HG02763 (cell line): Measurements from ENCODE around the gene ARSB.
"Not testable (repeated sequence)": the region's sequence is repeated elsewhere in the genome, so short reads cannot be mapped to it uniquely, and the experiment has no call there.

Experiments used
- ATAC-seq: cut with Tn5 transposase; IDR thresholded peaks from one replicate; pipeline ENCODE4 v1.9.1; 2021; ENCODE audit warnings: mild to moderate bottlenecking, moderate library complexity; ENCODE audit not compliant: unreplicated experiment

Gene ARSB

DNA sequence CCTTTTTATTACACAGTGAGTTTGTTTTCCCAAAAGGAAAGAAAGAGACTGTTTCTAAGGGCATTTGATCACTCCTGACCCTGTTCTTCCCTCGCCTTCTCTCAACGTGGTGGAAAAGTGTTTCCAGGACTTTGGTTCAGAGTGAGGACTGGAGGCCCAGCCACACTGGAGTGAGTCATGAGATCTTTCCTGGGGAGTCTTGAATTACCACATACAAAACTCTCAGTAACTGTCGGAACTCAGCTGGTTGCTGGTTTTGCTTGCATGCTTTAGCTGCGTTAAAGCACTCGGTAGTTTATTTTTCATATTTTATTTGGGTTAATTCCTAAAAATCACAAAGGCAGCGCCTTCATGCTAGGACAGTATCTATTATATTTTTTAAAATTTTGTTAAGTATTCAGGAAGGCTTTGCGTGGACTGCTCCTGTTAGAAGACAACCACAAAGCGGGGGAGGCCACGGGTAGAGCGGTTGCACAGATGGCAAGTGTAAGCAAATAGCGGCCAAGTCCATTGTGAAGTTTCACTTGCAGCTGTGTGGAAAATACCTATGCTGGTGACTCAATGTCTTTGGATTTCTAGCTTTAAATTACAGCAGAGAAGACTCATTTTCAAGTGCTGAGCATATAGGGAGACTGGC lies 77.7 kb downstream of the ARSB start:
- no peak for ATAC-seq

DNA sequence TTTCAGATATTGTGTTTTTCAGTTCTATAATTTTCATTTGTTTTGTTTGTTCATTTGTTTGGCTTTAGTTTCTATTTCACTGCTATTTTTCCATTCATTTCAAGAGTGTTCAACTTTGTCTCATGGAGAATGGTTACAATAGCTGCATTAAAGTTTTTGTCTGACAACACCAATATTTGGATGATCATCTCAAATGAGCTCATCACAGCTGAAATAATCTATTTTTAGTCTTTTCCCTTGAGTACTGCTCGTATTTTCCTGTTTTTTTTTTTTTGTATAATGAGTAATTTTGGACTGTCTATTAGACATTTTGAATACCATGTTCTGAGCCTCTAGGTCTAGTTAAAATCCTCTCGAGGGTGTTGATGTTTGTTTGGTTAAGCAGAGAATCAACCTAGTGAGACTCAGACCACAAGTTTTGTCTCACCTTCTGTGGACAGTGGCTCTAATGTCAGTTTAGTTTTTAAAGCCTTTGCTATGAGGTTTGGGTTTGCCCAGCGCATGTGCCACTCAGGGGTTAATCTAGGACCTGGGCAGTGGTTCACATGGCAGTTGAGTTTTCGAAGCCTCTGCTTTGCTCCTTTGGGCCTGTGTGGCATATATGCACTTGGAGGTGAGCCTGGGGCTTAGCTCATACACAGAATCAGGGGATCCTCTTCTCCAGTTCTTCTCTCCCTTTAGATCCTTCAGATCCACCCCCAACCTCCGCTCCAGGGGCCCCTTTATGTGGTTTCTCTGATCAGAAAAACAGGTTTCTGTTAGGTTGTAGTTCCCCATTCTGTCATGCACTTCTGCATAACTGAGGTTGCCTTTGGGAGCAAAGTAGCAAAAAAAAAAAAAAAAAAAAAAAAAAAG lies 79.8 kb downstream of the ARSB start:
- ATAC-seq: peak; percentile 49

- ATAC-seq: no peak
These were observed 81.2 kb downstream of the ARSB start for GRCh38 chr5:78903861-78904260.

- ATAC-seq: no peak
These were observed 81.8 kb downstream of the ARSB start for GRCh38 chr5:78903353-78903752.

- no peak for ATAC-seq
These were observed 85.2 kb downstream of the ARSB start for GRCh38 chr5:78899922-78900362.

GRCh38 chr5:78896132-78896531 lies 89.0 kb downstream of the ARSB start:
- no peak for ATAC-seq

DNA sequence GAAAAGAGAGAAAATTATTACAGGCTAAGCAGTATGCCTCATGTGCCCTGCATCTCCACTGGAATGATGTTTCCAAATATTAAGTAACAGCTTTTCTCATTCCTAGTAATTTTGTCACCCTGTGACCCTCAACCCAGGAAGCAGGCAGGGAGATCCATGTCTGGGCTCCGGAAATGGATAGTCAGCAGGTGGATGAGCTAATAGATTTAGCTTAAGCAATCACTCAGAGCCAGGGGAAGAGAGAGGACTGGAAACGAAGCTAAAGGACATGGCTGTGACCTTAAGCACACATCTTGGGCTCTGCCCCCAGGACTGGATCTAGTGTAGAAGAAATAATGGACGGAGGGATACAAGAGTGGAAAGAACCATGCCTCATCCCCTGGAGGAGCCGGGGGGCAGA lies 89.5 kb downstream of the ARSB start:
- ATAC-seq: no peak

- ATAC-seq: peak; percentile 56
These were observed 91.0 kb downstream of the ARSB start for GRCh38 chr5:78893940-78894677.

GRCh38 chr5:78890667-78891379 lies 94.3 kb downstream of the ARSB start:
- ATAC-seq: no peak

DNA sequence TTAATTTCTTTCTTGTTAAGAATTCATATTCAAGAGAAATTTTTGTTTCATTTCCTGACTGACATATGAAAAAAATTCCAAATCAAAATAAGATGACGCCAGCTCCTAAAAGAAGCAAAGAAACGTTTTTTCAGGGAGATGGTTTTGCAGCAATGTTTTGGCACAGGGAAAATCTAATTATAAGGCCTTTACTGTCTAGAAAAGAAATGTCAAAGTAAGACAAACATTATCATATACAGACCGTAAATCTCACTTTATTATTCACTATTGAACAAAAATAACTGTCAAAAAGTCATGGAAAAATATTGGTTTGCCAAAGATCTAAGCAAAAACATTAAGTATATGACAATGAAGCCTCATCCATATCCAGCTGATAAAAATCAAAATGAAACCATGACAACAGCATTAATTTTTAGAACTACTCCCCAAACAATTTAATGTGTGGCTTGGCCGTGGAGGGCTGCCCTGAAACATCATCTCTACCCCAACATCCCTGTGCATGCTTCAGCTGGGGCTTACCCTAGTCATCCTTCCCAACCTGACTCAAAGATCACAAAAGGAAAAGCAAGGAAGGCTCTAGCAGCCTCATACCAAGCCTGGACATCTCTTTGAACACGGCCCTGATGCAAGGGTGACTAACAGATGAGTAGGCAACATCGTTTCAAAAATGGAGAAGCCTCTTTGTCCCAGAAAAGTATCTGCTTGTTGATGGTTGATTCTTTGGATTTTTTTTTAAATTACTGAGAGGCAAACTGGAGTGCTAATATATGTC lies 95.6 kb downstream of the ARSB start:
- ATAC-seq: no peak

- no peak for ATAC-seq
These were observed 96.3 kb downstream of the ARSB start for GRCh38 chr5:78888580-78889368.

DNA sequence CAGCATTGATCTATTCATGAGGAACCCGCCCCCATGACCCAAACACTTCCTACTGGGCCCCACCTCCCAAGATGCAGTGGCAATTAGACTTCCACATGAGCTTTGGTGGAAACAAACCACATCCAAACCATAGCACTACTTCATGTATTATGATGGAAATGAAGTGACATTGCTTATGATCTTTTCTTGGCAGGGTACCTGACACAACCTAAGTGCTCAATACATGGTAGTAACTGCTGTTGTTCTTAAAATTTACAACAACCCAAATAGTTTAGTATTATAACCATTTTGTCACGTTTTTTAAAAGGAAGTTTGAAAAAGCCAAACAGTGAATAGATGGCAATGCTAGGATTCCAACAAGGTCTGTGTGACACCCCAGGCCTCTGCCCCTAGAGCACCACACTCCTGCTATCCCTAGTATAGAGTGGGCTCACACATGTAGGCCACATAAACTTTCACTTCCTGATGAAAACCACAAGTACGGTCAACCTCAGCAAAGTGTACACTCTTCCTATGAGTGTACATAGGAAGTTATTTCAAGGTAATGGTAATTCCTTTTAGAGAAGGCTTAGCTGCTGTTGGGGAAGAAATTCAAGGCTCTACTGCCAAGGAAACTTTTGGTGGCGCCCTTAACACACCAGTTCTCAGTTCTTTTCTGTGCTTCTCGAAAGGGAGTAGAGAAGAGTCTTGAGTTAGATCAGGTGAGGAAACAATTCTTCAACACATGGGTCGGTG lies 97.6 kb downstream of the ARSB start:
- peak; percentile 98 for ATAC-seq

DNA sequence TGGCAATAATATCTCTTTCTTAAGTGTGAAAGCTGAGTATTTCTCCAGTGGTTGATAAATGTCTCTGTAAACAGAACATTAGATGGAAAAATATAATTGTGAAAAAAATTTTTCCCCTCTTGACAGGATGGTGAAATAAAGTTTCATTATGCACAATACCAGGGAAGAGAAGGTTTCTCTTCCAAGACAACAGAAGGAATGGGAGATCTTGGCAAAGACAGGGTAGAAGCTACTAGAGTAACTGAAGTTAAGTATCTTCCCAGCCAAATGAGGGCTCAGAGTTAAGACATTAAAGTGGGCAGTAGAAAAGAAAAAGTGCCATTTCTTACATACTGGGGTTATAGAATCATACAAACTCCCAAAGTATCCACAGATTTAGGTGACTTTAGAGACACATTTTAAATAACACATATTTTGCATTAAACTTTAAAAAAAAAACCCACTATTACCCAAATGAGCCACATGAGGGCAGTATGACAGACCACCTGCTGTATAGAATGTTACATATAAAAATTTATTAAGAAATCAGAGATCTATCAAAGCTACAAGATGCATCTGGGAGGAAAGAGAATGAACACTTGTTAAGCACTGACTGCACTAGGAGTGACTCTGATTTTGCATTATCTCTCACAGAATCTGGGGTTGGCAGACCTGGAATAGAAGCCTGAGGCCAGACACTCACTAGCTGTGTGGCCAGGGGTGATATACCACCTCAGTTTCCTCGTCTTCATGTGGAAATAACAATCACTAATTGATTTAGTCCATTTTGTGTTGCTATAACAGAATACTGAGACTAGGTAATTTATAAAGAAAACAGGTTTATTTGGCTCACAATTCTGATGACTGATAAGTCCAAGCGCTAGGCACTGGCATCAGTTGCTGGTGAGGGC lies 98.5 kb downstream of the ARSB start:
- ATAC-seq: no peak

- no peak for ATAC-seq
These were observed 103.2 kb downstream of the ARSB start for GRCh38 chr5:78881884-78882283.

GRCh38 chr5:78879516-78879915 lies 105.6 kb downstream of the ARSB start:
- ATAC-seq: no peak

DNA sequence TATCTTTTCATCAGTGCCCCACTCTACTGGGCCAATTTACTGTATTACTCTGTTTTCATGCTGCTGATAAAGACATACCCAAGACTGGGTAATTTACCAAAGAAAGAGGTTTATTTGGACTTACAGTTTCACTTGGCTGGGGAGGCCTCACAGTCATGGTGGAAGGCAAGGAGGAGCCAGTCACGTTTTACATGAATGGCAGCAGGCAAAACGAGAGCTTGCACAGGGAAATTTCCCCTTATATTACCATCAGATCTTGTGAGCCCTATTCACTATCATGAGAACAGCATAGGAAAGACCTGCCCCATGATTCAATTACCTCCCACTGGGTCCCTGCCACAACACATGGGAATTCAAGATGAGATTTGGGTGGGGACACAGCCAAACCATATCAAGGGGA lies 119.0 kb downstream of the ARSB start:
- not testable (repeated sequence) for ATAC-seq

GRCh38 chr5:78858364-78858763 lies 126.7 kb downstream of the ARSB start:
- no peak for ATAC-seq

DNA sequence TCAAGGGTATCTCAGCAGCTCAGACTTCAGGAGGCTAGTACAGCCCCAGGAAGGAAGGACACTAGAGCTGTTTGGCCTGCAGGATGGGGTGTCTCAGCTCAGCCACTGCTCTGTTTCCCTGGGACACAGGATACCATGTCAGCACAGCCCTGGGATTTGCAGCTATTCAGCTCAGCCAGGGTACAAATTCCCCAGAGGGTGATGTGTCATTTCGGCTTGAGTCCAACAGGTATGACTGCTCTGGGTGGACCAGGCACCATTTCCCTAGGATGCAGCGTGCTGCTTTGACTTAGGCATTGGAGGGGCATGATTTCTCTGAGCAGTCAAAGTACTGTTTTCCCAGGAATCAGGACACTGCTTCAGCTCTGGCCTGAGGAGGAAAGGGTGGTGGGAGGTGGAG lies 130.1 kb downstream of the ARSB start:
- ATAC-seq: no peak
